ENCODE data around the gene TYW1.
"Not testable (repeated sequence)": the region's sequence is repeated elsewhere in the genome, so short reads cannot be mapped to it uniquely, and the experiment has no call there.

Gene TYW1

DNA sequence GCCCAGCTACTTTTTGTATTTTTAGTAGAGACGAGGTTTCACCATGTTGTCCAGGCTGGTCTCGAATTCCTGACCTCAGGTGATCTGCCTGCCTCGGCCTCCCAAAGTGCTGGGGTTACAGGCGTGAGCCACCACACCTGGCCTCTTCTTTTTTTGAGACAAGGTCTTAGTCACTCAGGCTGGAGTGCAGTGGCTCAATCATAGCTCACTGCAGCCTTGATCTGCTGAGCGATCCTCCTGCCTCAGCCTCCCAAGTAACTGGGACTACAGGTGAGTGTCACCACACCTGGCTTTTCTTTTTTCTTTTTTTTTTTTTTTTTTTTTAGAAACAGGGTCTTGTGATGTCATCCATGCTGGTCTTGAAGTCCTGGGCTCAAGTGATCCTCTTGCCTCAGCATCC lies 27.6 kb upstream of the TYW1 start:
- H4K8ac ChIP-seq (ENCODE audit: low read length); H2AK5ac ChIP-seq (ENCODE audit: low read length, severe bottlenecking); H3K4me1 ChIP-seq (ENCODE audit: control insufficient read depth, insufficient read depth, low read depth, low read length); H3K4me2 ChIP-seq (ENCODE audit: low read length, poor library complexity, severe bottlenecking); H3K9ac ChIP-seq (ENCODE audit: low read length); DNase-seq; H2BK120ac ChIP-seq (ENCODE audit: low read depth, low read length); H3K79me1 ChIP-seq (replicated peaks; ENCODE audit: low read length, poor library complexity, severe bottlenecking); H4K91ac ChIP-seq (ENCODE audit: low read length); H3K14ac ChIP-seq (ENCODE audit: low read length in 2 of 2); H3K27me3 ChIP-seq (ENCODE audit: control insufficient read depth in 1 of 2, insufficient read depth in 1 of 2, low read length in 2 of 2); H3K4ac ChIP-seq (ENCODE audit: low read depth in 1 of 2, low read length in 2 of 2); H3K27ac ChIP-seq (ENCODE audit: low read length, poor library complexity, severe bottlenecking); H2BK15ac ChIP-seq (ENCODE audit: low read depth, poor library complexity, severe bottlenecking); H3K23ac ChIP-seq (ENCODE audit: low read length in 2 of 2); H3K4me3 ChIP-seq (ENCODE audit: insufficient read depth in 1 of 2, low read depth in 1 of 2, low read length in 2 of 2); H3K18ac ChIP-seq (ENCODE audit: low read depth in 1 of 2, low read length in 2 of 2); H2BK5ac ChIP-seq (ENCODE audit: low read depth, low read length, poor library complexity, severe bottlenecking); H3K9me3 ChIP-seq (ENCODE audit: control insufficient read depth, low read length); H2BK12ac ChIP-seq (ENCODE audit: low read length in 2 of 2); H2AFZ ChIP-seq (ENCODE audit: low read depth, low read length): not testable (repeated sequence)
- WGBS, result 91% methylated on average over 5 of the region's 5 CpGs
- H3K36me3 ChIP-seq (ENCODE audit: control insufficient read depth in 1 of 2, insufficient read depth in 2 of 2, low read depth in 1 of 2, low read length in 2 of 2), result peaks cover 0 to 15% of the 10 kb centered on the region in 2 experiments

DNA sequence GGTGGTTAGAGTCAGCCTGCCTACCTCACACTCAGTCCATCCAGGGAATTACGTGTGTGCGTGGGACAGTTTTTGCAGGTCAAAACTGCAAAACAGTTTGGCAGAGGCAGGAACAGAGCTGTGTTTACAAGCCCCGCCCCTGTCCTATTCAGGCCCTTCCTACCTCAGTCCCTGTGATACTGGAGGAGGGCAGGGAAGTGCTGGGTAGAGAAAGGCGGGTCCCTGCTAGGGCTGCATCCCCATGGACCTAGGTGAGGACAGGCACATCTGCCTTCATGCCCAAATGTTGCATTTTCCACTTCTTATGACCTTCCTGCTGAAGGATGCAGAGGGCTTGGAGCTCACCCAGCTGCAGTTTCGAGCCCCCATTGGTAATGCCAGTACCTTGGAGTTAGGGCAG lies 26.3 kb upstream of the TYW1 start:
- Histone ChIP-seq H3K9me3 (ENCODE audit: control insufficient read depth, low read length) (no peaks in the 10 kb centered on the region), H3K4me3 (ENCODE audit: insufficient read depth in 1 of 2, low read depth in 1 of 2, low read length in 2 of 2) (no peak overlapping the region), H3K27ac (ENCODE audit: low read length, poor library complexity, severe bottlenecking) (no peak overlapping the region), H3K79me1 (replicated peaks; ENCODE audit: low read length, poor library complexity, severe bottlenecking) (no peaks in the 10 kb centered on the region), H3K4me2 (ENCODE audit: low read length, poor library complexity, severe bottlenecking) (no peak overlapping the region), H2BK5ac (ENCODE audit: low read depth, low read length, poor library complexity, severe bottlenecking) (no peak overlapping the region), H2BK12ac (ENCODE audit: low read length in 2 of 2) (no peak overlapping the region), H3K27me3 (ENCODE audit: control insufficient read depth in 1 of 2, insufficient read depth in 1 of 2, low read length in 2 of 2) (no peaks in the 10 kb centered on the region), H2AFZ (ENCODE audit: low read depth, low read length) (no peak overlapping the region), H3K23ac (ENCODE audit: low read length in 2 of 2) (peak overlapping the region in 1 of 2 experiments; percentile 72), H2BK15ac (ENCODE audit: low read depth, poor library complexity, severe bottlenecking) (no peak overlapping the region), H3K36me3 (ENCODE audit: control insufficient read depth in 1 of 2, insufficient read depth in 2 of 2, low read depth in 1 of 2, low read length in 2 of 2) (peaks cover 0 to 15% of the 10 kb centered on the region in 2 experiments), H3K18ac (ENCODE audit: low read depth in 1 of 2, low read length in 2 of 2) (no peak overlapping the region), H3K9ac (ENCODE audit: low read length) (no peak overlapping the region), H2AK5ac (ENCODE audit: low read length, severe bottlenecking) (no peak overlapping the region), H4K8ac (ENCODE audit: low read length) (no peak overlapping the region), H2BK120ac (ENCODE audit: low read depth, low read length) (no peak overlapping the region), H4K91ac (ENCODE audit: low read length) (no peak overlapping the region), H3K4me1 (ENCODE audit: control insufficient read depth, insufficient read depth, low read depth, low read length) (peaks cover 6% of the 10 kb centered on the region), H3K4ac (ENCODE audit: low read depth in 1 of 2, low read length in 2 of 2) (no peak overlapping the region), H3K14ac (ENCODE audit: low read length in 2 of 2) (peak overlapping the region in 1 of 2 experiments; percentile 72)
- 83% methylated on average over 4 of the region's 5 CpGs for WGBS
- no peak for DNase-seq

DNA sequence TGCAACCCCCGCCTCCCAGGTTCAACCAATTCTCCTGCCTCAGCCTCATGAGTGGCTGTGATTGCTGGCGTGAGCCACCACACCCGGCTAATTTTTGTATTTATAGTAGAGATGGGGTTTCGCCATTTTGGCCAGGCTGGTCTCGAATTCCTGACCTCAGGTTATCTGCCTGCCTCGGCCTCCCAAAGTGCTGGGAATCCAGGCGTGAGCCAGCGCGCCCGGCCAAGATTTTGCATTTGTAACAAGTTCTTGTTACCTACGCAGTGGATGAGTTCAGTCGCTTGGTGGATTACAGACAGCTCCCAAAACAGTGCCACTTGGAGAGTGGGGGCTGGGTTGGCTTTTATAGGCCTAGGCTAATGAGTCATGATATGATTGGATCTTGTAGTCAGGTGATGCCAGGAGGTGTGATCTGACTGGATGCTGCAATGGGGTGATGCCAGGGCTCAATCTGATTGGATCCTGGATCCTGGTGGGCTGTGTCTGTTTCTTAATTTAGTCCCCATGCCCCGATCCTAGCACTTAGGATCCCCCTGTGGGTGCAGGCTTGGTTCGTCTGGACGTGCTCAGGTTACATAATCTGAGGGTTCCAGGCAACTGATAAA lies 21.5 kb upstream of the TYW1 start:
- H2AFZ ChIP-seq (ENCODE audit: low read depth, low read length), result no peak overlapping the region
- H2AK5ac ChIP-seq (ENCODE audit: low read length, severe bottlenecking), result no peak overlapping the region
- no peak overlapping the region for H2BK5ac ChIP-seq (ENCODE audit: low read depth, low read length, poor library complexity, severe bottlenecking)
- H4K8ac ChIP-seq (ENCODE audit: low read length), result no peak overlapping the region
- peaks cover 5% of the 10 kb centered on the region for H3K4me1 ChIP-seq (ENCODE audit: control insufficient read depth, insufficient read depth, low read depth, low read length)
- no peak overlapping the region for H2BK120ac ChIP-seq (ENCODE audit: low read depth, low read length)
- no peak overlapping the region for H3K14ac ChIP-seq (ENCODE audit: low read length in 2 of 2)
- no peak overlapping the region for H3K9ac ChIP-seq (ENCODE audit: low read length)
- no peak overlapping the region for H3K4me2 ChIP-seq (ENCODE audit: low read length, poor library complexity, severe bottlenecking)
- H3K9me3 ChIP-seq (ENCODE audit: control insufficient read depth, low read length), result peaks cover 4% of the 10 kb centered on the region
- H2BK12ac ChIP-seq (ENCODE audit: low read length in 2 of 2), result no peak overlapping the region
- WGBS, result 93% methylated on average over 15 of the region's 15 CpGs
- no peaks in the 10 kb centered on the region for H3K79me1 ChIP-seq (replicated peaks; ENCODE audit: low read length, poor library complexity, severe bottlenecking)
- no peak for DNase-seq
- no peak overlapping the region for H3K4me3 ChIP-seq (ENCODE audit: insufficient read depth in 1 of 2, low read depth in 1 of 2, low read length in 2 of 2)
- H2BK15ac ChIP-seq (ENCODE audit: low read depth, poor library complexity, severe bottlenecking), result no peak overlapping the region
- no peak overlapping the region for H3K27ac ChIP-seq (ENCODE audit: low read length, poor library complexity, severe bottlenecking)
- no peak overlapping the region for H3K23ac ChIP-seq (ENCODE audit: low read length in 2 of 2)
- peaks cover 0 to 6% of the 10 kb centered on the region in 2 experiments for H3K36me3 ChIP-seq (ENCODE audit: control insufficient read depth in 1 of 2, insufficient read depth in 2 of 2, low read depth in 1 of 2, low read length in 2 of 2)
- no peak overlapping the region for H3K4ac ChIP-seq (ENCODE audit: low read depth in 1 of 2, low read length in 2 of 2)
- no peak overlapping the region for H3K18ac ChIP-seq (ENCODE audit: low read depth in 1 of 2, low read length in 2 of 2)
- no peak overlapping the region for H4K91ac ChIP-seq (ENCODE audit: low read length)
- no peaks in the 10 kb centered on the region for H3K27me3 ChIP-seq (ENCODE audit: control insufficient read depth in 1 of 2, insufficient read depth in 1 of 2, low read length in 2 of 2)

DNA sequence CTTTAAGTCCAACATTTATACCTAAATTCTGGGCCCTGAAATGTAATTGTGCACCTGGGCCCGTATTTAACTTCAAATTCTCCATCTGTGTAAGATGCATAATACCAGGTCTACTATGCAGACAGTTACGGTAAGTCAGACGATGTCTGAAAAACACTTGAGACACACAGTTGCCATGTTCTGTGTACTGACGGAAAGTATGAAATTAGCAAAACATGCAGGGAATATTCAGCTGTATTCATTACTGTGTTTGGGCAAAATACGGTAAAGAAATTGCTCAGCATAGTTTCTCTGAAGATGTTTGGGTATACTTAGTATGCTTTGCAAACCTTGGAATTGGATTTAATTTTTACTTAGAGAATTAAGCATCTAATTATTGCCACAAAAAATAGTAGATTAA lies 18.3 kb upstream of the TYW1 start:
- WGBS, result no CpG with 5 or more reads among the region's 5 CpGs

More for the DNA sequence above, 18.3 kb upstream of the TYW1 start:
- peaks cover 10% of the 10 kb centered on the region for H3K9me3 ChIP-seq (ENCODE audit: control insufficient read depth, low read length)
- H3K4ac ChIP-seq (ENCODE audit: low read depth in 1 of 2, low read length in 2 of 2); H3K27me3 ChIP-seq (ENCODE audit: control insufficient read depth in 1 of 2, insufficient read depth in 1 of 2, low read length in 2 of 2); H3K14ac ChIP-seq (ENCODE audit: low read length in 2 of 2); H3K36me3 ChIP-seq (ENCODE audit: control insufficient read depth in 1 of 2, insufficient read depth in 2 of 2, low read depth in 1 of 2, low read length in 2 of 2); H2BK5ac ChIP-seq (ENCODE audit: low read depth, low read length, poor library complexity, severe bottlenecking); H2BK15ac ChIP-seq (ENCODE audit: low read depth, poor library complexity, severe bottlenecking); H2AK5ac ChIP-seq (ENCODE audit: low read length, severe bottlenecking); H3K18ac ChIP-seq (ENCODE audit: low read depth in 1 of 2, low read length in 2 of 2); H4K91ac ChIP-seq (ENCODE audit: low read length); DNase-seq; H3K23ac ChIP-seq (ENCODE audit: low read length in 2 of 2); H2BK12ac ChIP-seq (ENCODE audit: low read length in 2 of 2); H3K27ac ChIP-seq (ENCODE audit: low read length, poor library complexity, severe bottlenecking); H3K9ac ChIP-seq (ENCODE audit: low read length); H3K4me1 ChIP-seq (ENCODE audit: control insufficient read depth, insufficient read depth, low read depth, low read length); H2AFZ ChIP-seq (ENCODE audit: low read depth, low read length); H3K79me1 ChIP-seq (replicated peaks; ENCODE audit: low read length, poor library complexity, severe bottlenecking); H4K8ac ChIP-seq (ENCODE audit: low read length); H3K4me2 ChIP-seq (ENCODE audit: low read length, poor library complexity, severe bottlenecking); H3K4me3 ChIP-seq (ENCODE audit: insufficient read depth in 1 of 2, low read depth in 1 of 2, low read length in 2 of 2); H2BK120ac ChIP-seq (ENCODE audit: low read depth, low read length): not testable (repeated sequence)
